ENCODE measurements around the gene COL25A1. TPM values are rescaled to one million over a fixed set of nuclear protein-coding genes. Genes with fewer than 3 reads are reported as not detected.

The COL25A1 gene
- total RNA-seq, 1 experiment from 2014 or later, result 4.2 TPM

- H4K20me1 ChIP-seq (ENCODE audit: control insufficient read depth, insufficient read depth, insufficient read length), result no peaks in the 10 kb centered on the region
- no peak for TF ChIP-seq CTCF (conservative IDR thresholded peaks at IDR 0.05)
- H3K27ac ChIP-seq (ENCODE audit: insufficient read length, low read depth, low read length), result no peak overlapping the region
- H3K23ac ChIP-seq (ENCODE audit: insufficient read length, low read depth, low read length), result no peak overlapping the region
- H4K5ac ChIP-seq (ENCODE audit: insufficient read length, low read depth, low read length), result no peak overlapping the region
- H3K9ac ChIP-seq (ENCODE audit: extremely low read depth, insufficient read length, low read length), result no peak overlapping the region
- H2AFZ ChIP-seq (ENCODE audit: low read length), result no peak overlapping the region
- Mint-ChIP-seq H3K27ac (no peak overlapping the region), H3K36me3 (ENCODE audit: insufficient read depth in 1 of 3, low read depth in 3 of 3) (peaks cover 0 to 4% (median 0%) of the 10 kb centered on the region in 3 experiments; a peak in 2 of 7 replicates), H3K4me3 (no peak overlapping the region), H3K27me3 (ENCODE audit: low read depth) (no peaks in the 10 kb centered on the region), H3K4me1 (no peaks in the 10 kb centered on the region), H3K9me3 (no peaks in the 10 kb centered on the region; a peak in 1 of 5 replicates)
- no peaks in the 10 kb centered on the region for H3K23me2 ChIP-seq (ENCODE audit: insufficient read length, low read depth, low read length, poor library complexity, severe bottlenecking)
- H3T11ph ChIP-seq (ENCODE audit: low read length), result no peak overlapping the region
- H3K14ac ChIP-seq (ENCODE audit: insufficient read depth, low read length), result no peak overlapping the region
- no peak overlapping the region for H2BK120ac ChIP-seq (ENCODE audit: low read depth, low read length, poor library complexity, severe bottlenecking)
- H2BK15ac ChIP-seq (ENCODE audit: low read depth, low read length), result no peak overlapping the region
- WGBS (ENCODE audit: extremely low coverage, insufficient read length, low lambda C conversion rate), result no CpG with 5 or more reads among the region's 1 CpG
- H2BK20ac ChIP-seq (ENCODE audit: low read depth, low read length, poor library complexity, severe bottlenecking), result no peak overlapping the region
- no peak overlapping the region for H3K4me2 ChIP-seq (ENCODE audit: insufficient read depth, insufficient read length, low read length)
- no peak overlapping the region for H3K4ac ChIP-seq (ENCODE audit: low read depth, low read length)
- H4K8ac ChIP-seq (replicated peaks; ENCODE audit: insufficient read length, low read depth, low read length), result no peak overlapping the region
- H4K91ac ChIP-seq (ENCODE audit: insufficient read length, low read depth, low read length), result no peak overlapping the region
- no peaks in the 10 kb centered on the region for H3K79me2 ChIP-seq (ENCODE audit: insufficient read depth, low read length)
- no peak for DNase-seq
- no peaks in the 10 kb centered on the region for H3K4me1 ChIP-seq (ENCODE audit: insufficient read depth, low read length)
- H2AK5ac ChIP-seq (ENCODE audit: insufficient read length, low read length), result no peak overlapping the region
- no peak overlapping the region for H3K18ac ChIP-seq (ENCODE audit: insufficient read length, low read depth, low read length)
- H2BK5ac ChIP-seq (ENCODE audit: insufficient read length, low read length), result no peak overlapping the region
- H3K79me1 ChIP-seq (ENCODE audit: insufficient read depth, low read depth, low read length, poor library complexity, severe bottlenecking), result no peaks in the 10 kb centered on the region
- H2BK12ac ChIP-seq (ENCODE audit: insufficient read length, low read depth, low read length), result no peak overlapping the region
- H3K9me3 ChIP-seq (ENCODE audit: control insufficient read depth, low read depth, low read length), result no peaks in the 10 kb centered on the region
- H3K27me3 ChIP-seq (ENCODE audit: insufficient read depth, low read length), result no peaks in the 10 kb centered on the region
- no peak overlapping the region for H3K56ac ChIP-seq (ENCODE audit: insufficient read length, low read depth, low read length)
Observed at GRCh38 chr4:109232681-109233080, 69.8 kb downstream of the COL25A1 start.
